Activated B cell treated with CpG ODN at 0.5 μM for 24 hours (primary cell): ENCODE results near the gene PRKCE. TPM values are rescaled to one million over a fixed set of nuclear protein-coding genes. Genes with fewer than 3 reads are reported as not detected.

ENCODE experiments used
- ATAC-seq: fragments of 200-7000 bp; cut with Tn5 transposase; one replicate; pipeline ENCODE4 v1.10.0; 2021; ENCODE audit warnings: low read depth, mild to moderate bottlenecking, moderate library complexity
- CTCF ChIA-PET: fragments of 350-600 bp; sonication (Branson Sonifier 250); formaldehyde crosslinking; loops from one replicate; lab custom pipeline; 2021; ENCODE audit warnings: antibody characterized with exemption; lab: Charles Lee
- POLR2A ChIA-PET: fragments of 350-600 bp; sonication (Branson Sonifier 250); formaldehyde crosslinking; loops from one replicate; lab custom pipeline; 2021; ENCODE audit warnings: antibody characterized with exemption; lab: Charles Lee
- DNase-seq: peaks from one replicate; pipeline ENCODE4 v3.0.0; 2022
- H3K27ac Mint-ChIP-seq: one replicate; pipeline ENCODE4 v1.8.0; 2020; ENCODE audit warnings: mixed read lengths
- H3K27me3 Mint-ChIP-seq: one replicate; pipeline ENCODE4 v1.8.0; 2021; ENCODE audit warnings: mixed read lengths
- H3K36me3 Mint-ChIP-seq: one replicate; pipeline ENCODE4 v1.8.0; 2021; ENCODE audit warnings: low read depth, mixed read lengths
- H3K4me1 Mint-ChIP-seq: one replicate; pipeline ENCODE4 v1.8.0; 2021; ENCODE audit warnings: mixed read lengths
- H3K4me3 Mint-ChIP-seq: one replicate; pipeline ENCODE4 v1.8.0; 2020; ENCODE audit warnings: mild to moderate bottlenecking, mixed read lengths
- H3K9me3 Mint-ChIP-seq: one replicate; pipeline ENCODE4 v1.8.0; 2020; ENCODE audit warnings: mixed read lengths
- intact Hi-C: fragments of 100-400 bp; cut with micrococcal nuclease; formaldehyde crosslinking; loops from one replicate; pipeline ENCODE4 v1.15.1; 2024
- total RNA-seq: library from RNA; stranded (reverse); gene quantifications from 2 replicates; pipeline ENCODE4 v1.2.3, GENCODE V29; 2022
- TF ChIP-seq, protein P1 (sequence below): fragments of 200-600 bp; IDR thresholded peaks from one replicate; pipeline ENCODE4 v1.8.0; 2022; ENCODE audit warnings: antibody characterized with exemption, mild to moderate bottlenecking

The PRKCE gene
- total RNA-seq, 1 donor from 2014 or later = 53.8 TPM

DNA sequence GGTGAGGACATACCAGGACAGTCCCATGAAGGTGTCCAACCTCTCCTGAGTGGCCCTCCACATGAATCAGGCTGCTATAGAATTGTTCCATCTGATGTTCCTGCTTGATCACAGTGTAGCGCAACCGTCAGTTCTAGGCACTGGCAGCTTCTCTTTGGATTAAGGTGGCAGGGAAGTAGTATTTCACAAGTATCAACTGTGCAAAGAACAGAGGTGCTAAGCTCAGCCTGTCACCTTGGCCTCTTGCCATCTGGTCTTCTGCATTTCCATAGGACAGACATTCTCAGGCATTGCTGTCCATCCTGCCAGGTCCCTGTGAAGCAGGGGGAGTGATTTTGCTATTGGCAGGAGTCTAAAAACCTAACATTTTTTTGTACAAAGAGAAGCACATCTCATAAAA, 463.5 kb downstream of the PRKCE start:
- ChIA-PET CTCF (no interaction called here), POLR2A (no interaction called here)
- no peak overlapping the region for H3K4me3 Mint-ChIP-seq
- H3K27me3 Mint-ChIP-seq = no peaks in the 10 kb centered on the region
- DNase-seq = no peak
- H3K36me3 Mint-ChIP-seq = peaks cover 51% of the 10 kb centered on the region
- H3K27ac Mint-ChIP-seq = no peak overlapping the region
- ATAC-seq = no peak
- intact Hi-C loops = no loop called here
- no peaks in the 10 kb centered on the region for H3K4me1 Mint-ChIP-seq
- TF ChIP-seq, protein P1, sequence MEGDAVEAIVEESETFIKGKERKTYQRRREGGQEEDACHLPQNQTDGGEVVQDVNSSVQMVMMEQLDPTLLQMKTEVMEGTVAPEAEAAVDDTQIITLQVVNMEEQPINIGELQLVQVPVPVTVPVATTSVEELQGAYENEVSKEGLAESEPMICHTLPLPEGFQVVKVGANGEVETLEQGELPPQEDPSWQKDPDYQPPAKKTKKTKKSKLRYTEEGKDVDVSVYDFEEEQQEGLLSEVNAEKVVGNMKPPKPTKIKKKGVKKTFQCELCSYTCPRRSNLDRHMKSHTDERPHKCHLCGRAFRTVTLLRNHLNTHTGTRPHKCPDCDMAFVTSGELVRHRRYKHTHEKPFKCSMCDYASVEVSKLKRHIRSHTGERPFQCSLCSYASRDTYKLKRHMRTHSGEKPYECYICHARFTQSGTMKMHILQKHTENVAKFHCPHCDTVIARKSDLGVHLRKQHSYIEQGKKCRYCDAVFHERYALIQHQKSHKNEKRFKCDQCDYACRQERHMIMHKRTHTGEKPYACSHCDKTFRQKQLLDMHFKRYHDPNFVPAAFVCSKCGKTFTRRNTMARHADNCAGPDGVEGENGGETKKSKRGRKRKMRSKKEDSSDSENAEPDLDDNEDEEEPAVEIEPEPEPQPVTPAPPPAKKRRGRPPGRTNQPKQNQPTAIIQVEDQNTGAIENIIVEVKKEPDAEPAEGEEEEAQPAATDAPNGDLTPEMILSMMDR = no peak
- H3K9me3 Mint-ChIP-seq = peaks cover 7% of the 10 kb centered on the region

DNA sequence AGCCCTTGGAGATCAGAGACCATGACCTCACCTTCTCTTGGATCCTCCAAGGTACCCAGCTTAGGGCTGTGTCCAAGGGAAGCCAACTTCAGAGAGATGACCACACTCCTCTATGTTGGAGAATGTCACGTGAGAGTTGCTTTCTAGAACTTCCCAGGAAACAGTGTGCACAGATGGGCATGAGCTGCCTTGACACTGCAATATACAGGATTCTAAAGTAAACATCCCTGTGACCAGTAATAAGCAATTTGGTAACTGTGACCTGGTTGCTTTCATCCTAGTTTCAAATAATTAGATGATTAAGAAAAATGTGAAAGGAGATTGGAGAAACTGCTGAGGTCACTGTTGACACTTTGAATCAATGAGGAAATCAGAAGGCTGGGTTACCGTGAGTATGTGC, 464.7 kb downstream of the PRKCE start:
- Mint-ChIP-seq H3K9me3 (peaks cover 7% of the 10 kb centered on the region), H3K27me3 (no peaks in the 10 kb centered on the region), H3K4me3 (no peak overlapping the region), H3K27ac (no peak overlapping the region), H3K36me3 (peaks cover 56% of the 10 kb centered on the region), H3K4me1 (no peaks in the 10 kb centered on the region)
- CTCF ChIA-PET = no interaction called here
- ATAC-seq = no peak
- no peak for DNase-seq
- TF ChIP-seq, protein P1 = no peak
- intact Hi-C loops = no loop called here
- POLR2A ChIA-PET = no interaction called here

DNA sequence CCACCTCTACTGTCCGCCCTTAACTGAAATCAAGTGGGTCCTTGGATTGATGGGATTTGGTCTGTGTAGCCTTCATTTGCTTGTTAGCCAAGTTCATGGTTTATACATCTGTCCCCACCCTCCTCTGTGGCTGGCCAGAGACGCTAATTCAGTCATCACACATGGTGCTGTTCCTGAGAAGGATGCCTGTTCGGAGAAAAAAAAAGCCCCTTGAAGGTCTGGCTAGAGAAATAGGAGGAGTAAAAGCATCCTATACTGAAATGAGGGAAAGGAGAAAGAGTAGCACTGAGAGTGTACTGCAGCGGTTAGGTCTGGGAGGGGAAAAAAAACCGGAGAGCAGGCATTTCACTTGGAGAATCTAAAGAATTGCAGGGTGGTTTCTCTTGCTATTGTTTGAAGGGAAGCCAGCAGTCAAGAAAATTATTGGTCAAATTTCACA, 465.1 kb downstream of the PRKCE start:
- ChIA-PET CTCF (no interaction called here), POLR2A (no interaction called here)
- Mint-ChIP-seq H3K36me3 (peaks cover 56% of the 10 kb centered on the region), H3K27me3 (no peaks in the 10 kb centered on the region), H3K27ac (no peak overlapping the region), H3K9me3 (peaks cover 4% of the 10 kb centered on the region), H3K4me1 (no peaks in the 10 kb centered on the region), H3K4me3 (no peak overlapping the region)
- ATAC-seq = no peak
- intact Hi-C loops = no loop called here
- no peak for DNase-seq
- TF ChIP-seq, protein P1 = no peak

DNA sequence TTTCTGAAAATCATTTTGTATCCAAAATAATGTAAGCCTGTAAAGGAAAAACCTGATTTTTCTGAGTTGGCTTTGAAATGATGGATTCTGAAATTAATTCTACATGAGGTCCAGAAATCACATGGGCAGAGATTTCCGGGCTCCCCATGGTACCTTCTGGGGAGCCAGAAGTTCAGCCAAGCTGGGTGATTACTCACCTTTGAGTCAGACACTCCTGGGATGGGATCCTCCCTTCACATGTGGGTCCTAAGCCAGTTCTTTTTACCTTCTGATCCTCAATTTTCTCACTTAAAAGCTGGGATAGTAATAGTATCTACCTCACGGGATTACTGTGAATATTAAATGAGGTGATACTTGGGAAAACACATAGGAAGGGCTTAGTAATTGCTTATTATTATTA, 465.9 kb downstream of the PRKCE start:
- no peak for ATAC-seq
- Mint-ChIP-seq H3K4me3 (no peak overlapping the region), H3K27ac (no peak overlapping the region), H3K9me3 (no peaks in the 10 kb centered on the region), H3K36me3 (peaks cover 53% of the 10 kb centered on the region), H3K4me1 (no peaks in the 10 kb centered on the region), H3K27me3 (no peaks in the 10 kb centered on the region)
- CTCF ChIA-PET = no interaction called here
- TF ChIP-seq, protein P1 = no peak
- intact Hi-C loops = no loop called here
- POLR2A ChIA-PET = no interaction called here
- DNase-seq = no peak

DNA sequence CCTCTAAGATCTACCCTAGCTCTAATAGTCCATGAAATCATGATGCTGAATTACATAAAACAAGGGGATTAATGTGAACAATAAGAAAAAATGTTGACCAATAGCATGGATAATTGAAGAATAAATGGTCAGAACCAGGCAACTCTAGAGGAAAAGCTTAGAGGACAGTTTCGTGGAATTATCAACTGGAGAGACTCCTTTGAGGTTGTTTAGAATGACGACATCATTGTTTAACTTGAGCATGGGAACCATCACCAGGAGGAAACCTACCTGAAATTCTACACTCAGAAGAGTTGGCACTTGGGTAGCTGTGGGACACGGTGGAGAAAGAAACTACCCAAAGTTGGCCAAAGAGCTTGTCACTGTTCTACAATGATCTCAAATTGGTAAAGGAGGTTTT, 466.5 kb downstream of the PRKCE start:
- POLR2A ChIA-PET = no interaction called here
- H3K27me3 Mint-ChIP-seq = no peaks in the 10 kb centered on the region

More for the DNA sequence above, 466.5 kb downstream of the PRKCE start:
- CTCF ChIA-PET = no interaction called here
- Mint-ChIP-seq H3K4me1 (no peaks in the 10 kb centered on the region), H3K36me3 (peaks cover 52% of the 10 kb centered on the region), H3K4me3 (no peak overlapping the region), H3K27ac (no peak overlapping the region), H3K9me3 (no peaks in the 10 kb centered on the region)
- ATAC-seq (no peak), DNase-seq (no peak)
- intact Hi-C loops = no loop called here
- TF ChIP-seq, protein P1 = no peak
